Mesenchymal stem cell (in vitro differentiated cells and primary cell): Measurements from ENCODE around the gene NXPH4.

Source experiments
- DNase-seq: peaks from one replicate; pipeline ENCODE4 v3.0.0-alpha.2; 2013
- H2AFZ ChIP-seq: one replicate; pipeline ENCODE4 v1.6.1; 2013; ENCODE audit warnings: low read depth, mild to moderate bottlenecking, control low read depth, inconsistent platforms, low read length, moderate library complexity
- H2AK5ac ChIP-seq: 2 replicates; pipeline ENCODE4 v1.6.1; 2013; ENCODE audit warnings: low read length, moderate library complexity, mild to moderate bottlenecking, inconsistent platforms; ENCODE audit not compliant: severe bottlenecking
- H2BK120ac ChIP-seq: one replicate; pipeline ENCODE4 v1.6.1; 2013; ENCODE audit warnings: low read depth, mild to moderate bottlenecking, inconsistent platforms, low read length, moderate library complexity
- H2BK12ac ChIP-seq, 2 experiments: one replicate each; pipeline ENCODE4 v1.6.1; 2013; ENCODE audit warnings: inconsistent platforms in 2 of 2, low read length in 2 of 2, mild to moderate bottlenecking in 2 of 2, moderate library complexity in 2 of 2, control low read depth in 1 of 2
- H2BK15ac ChIP-seq: one replicate; pipeline ENCODE4 v1.6.1; 2013; ENCODE audit warnings: mild to moderate bottlenecking, low read depth, inconsistent platforms; ENCODE audit not compliant: poor library complexity, severe bottlenecking
- H2BK5ac ChIP-seq: 2 replicates; pipeline ENCODE4 v1.6.1; 2013; ENCODE audit warnings: low read depth, mild to moderate bottlenecking, low read length, control low read depth, inconsistent platforms; ENCODE audit not compliant: poor library complexity, severe bottlenecking
- H3K14ac ChIP-seq, 2 experiments: one replicate each; pipeline ENCODE4 v1.6.1; 2013; ENCODE audit warnings: inconsistent platforms in 2 of 2, low read length in 2 of 2, control low read depth in 1 of 2, mild to moderate bottlenecking in 1 of 2, moderate library complexity in 1 of 2
- H3K18ac ChIP-seq, 2 experiments: one replicate each; pipeline ENCODE4 v1.6.1; 2013; ENCODE audit warnings: inconsistent platforms in 2 of 2, low read length in 2 of 2, control low read depth in 1 of 2, low read depth in 1 of 2, mild to moderate bottlenecking in 1 of 2
- H3K23ac ChIP-seq, 2 experiments: one replicate each; pipeline ENCODE4 v1.6.1; 2013; ENCODE audit warnings: inconsistent platforms in 2 of 2, low read length in 2 of 2, mild to moderate bottlenecking in 2 of 2, moderate library complexity in 2 of 2, control low read depth in 1 of 2
- H3K27ac ChIP-seq: 2 replicates; pipeline ENCODE4 v1.5.1; 2013; ENCODE audit warnings: mild to moderate bottlenecking, moderate library complexity, low read length, control low read depth, inconsistent platforms; ENCODE audit not compliant: poor library complexity, severe bottlenecking
- H3K27me3 ChIP-seq, 2 experiments: 2 replicates each; pipeline versions ENCODE4 v1.6.1 to v1.7.0; 2013; ENCODE audit warnings: low read length in 2 of 2, mild to moderate bottlenecking in 2 of 2, moderate library complexity in 2 of 2, control low read depth in 1 of 2, inconsistent platforms in 1 of 2; ENCODE audit not compliant: control insufficient read depth in 1 of 2, insufficient read depth in 1 of 2
- H3K36me3 ChIP-seq, 2 experiments: 2 replicates each; pipeline versions ENCODE4 v1.6.1 to v1.7.0; 2013; ENCODE audit warnings: low read length in 2 of 2, control low read depth in 1 of 2, inconsistent platforms in 1 of 2, low read depth in 1 of 2, mild to moderate bottlenecking in 1 of 2; ENCODE audit not compliant: insufficient read depth in 2 of 2, control insufficient read depth in 1 of 2
- H3K4ac ChIP-seq, 2 experiments: one replicate each; pipeline ENCODE4 v1.6.1; 2013; ENCODE audit warnings: inconsistent platforms in 2 of 2, low read length in 2 of 2, mild to moderate bottlenecking in 2 of 2, moderate library complexity in 2 of 2, control low read depth in 1 of 2, low read depth in 1 of 2
- H3K4me1 ChIP-seq: 2 replicates; pipeline ENCODE4 v1.6.1; 2013; ENCODE audit warnings: low read depth, low read length, control low read depth; ENCODE audit not compliant: control insufficient read depth, insufficient read depth
- H3K4me2 ChIP-seq: 2 replicates; pipeline ENCODE4 v1.6.1; 2013; ENCODE audit warnings: low read length, mild to moderate bottlenecking, inconsistent platforms; ENCODE audit not compliant: poor library complexity, severe bottlenecking
- H3K4me3 ChIP-seq, 2 experiments: 2 replicates each; pipeline versions ENCODE4 v1.5.1 to v1.7.0; 2013; ENCODE audit warnings: low read length in 2 of 2, mild to moderate bottlenecking in 2 of 2, control low read depth in 1 of 2, low read depth in 1 of 2; ENCODE audit not compliant: insufficient read depth in 1 of 2
- H3K79me1 ChIP-seq: replicated peaks from 2 replicates; pipeline ENCODE4 v1.6.1; 2013; ENCODE audit warnings: mild to moderate bottlenecking, control low read depth, low read length, inconsistent platforms; ENCODE audit not compliant: poor library complexity, severe bottlenecking
- H3K9ac ChIP-seq: 2 replicates; pipeline ENCODE4 v1.7.0; 2013; ENCODE audit warnings: mild to moderate bottlenecking, low read length, moderate library complexity
- H3K9me3 ChIP-seq: 2 replicates; pipeline ENCODE4 v1.7.0; 2013; ENCODE audit warnings: mild to moderate bottlenecking, low read length; ENCODE audit not compliant: control insufficient read depth
- H4K8ac ChIP-seq: one replicate; pipeline ENCODE4 v1.6.1; 2013; ENCODE audit warnings: inconsistent platforms, mild to moderate bottlenecking, low read length, moderate library complexity
- H4K91ac ChIP-seq: one replicate; pipeline ENCODE4 v1.6.1; 2013; ENCODE audit warnings: mild to moderate bottlenecking, low read length, inconsistent platforms
- WGBS: methylation state at CpG from one replicate; pipeline ENCODE4 v1.1.7; 2013; ENCODE audit warnings: mixed read lengths; 5-methylcytosine and 5-hydroxymethylcytosine counted together

NXPH4 gene

DNA sequence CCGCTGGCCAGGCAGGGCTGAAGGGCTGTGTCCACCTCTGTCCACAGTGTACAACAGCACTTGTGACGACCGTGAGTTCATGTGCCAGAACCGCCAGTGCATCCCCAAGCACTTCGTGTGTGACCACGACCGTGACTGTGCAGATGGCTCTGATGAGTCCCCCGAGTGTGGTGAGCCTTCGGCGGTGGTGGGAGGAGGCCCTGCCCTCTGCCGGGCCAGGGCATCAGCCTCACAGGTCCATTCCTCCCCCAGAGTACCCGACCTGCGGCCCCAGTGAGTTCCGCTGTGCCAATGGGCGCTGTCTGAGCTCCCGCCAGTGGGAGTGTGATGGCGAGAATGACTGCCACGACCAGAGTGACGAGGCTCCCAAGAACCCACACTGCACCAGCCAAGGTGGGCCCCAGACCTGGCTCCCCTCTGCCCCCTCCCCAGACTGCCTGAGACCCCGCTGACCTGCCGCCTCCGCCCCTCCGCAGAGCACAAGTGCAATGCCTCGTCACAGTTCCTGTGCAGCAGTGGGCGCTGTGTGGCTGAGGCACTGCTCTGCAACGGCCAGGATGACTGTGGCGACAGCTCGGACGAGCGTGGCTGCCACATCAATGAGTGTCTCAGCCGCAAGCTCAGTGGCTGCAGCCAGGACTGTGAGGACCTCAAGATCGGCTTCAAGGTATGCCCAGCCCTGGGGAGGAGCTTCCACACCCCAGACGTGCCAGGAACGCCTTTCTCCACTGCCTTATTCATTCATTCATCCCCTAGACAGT is 20.8 kb upstream of the NXPH4 start:
- no peak overlapping the region for H3K23ac ChIP-seq
- H4K91ac ChIP-seq = no peak overlapping the region

GRCh38 chr12:57196439-57196838 is 20.2 kb upstream of the NXPH4 start:
- no peak overlapping the region for H2BK5ac ChIP-seq
- no peak overlapping the region for H3K4me2 ChIP-seq
- 89% methylated on average over 4 of the region's 4 CpGs for WGBS
- H3K4me1 ChIP-seq = no peaks in the 10 kb centered on the region
- H2BK120ac ChIP-seq = no peak overlapping the region
- H3K27me3 ChIP-seq = no peaks in the 10 kb centered on the region
- peaks cover 11% of the 10 kb centered on the region for H3K79me1 ChIP-seq
- no peak overlapping the region for H2AK5ac ChIP-seq
- no peak overlapping the region for H3K9ac ChIP-seq
- no peak overlapping the region for H3K27ac ChIP-seq
- no peak overlapping the region for H3K18ac ChIP-seq
- H3K36me3 ChIP-seq = peaks cover 100% of the 10 kb centered on the region in 2 experiments
- H2BK12ac ChIP-seq = no peak overlapping the region
- H2AFZ ChIP-seq = no peak overlapping the region
- H3K14ac ChIP-seq = no peak overlapping the region
- no peak overlapping the region for H4K91ac ChIP-seq
- no peak overlapping the region for H2BK15ac ChIP-seq
- no peak overlapping the region for H3K4ac ChIP-seq
- no peaks in the 10 kb centered on the region for H3K9me3 ChIP-seq
- no peak overlapping the region for H3K23ac ChIP-seq
- no peak for DNase-seq
- no peak overlapping the region for H4K8ac ChIP-seq
- H3K4me3 ChIP-seq = no peak overlapping the region

More for the DNA sequence above, 20.8 kb upstream of the NXPH4 start:
- Histone ChIP-seq H2BK120ac (no peak overlapping the region), H3K27ac (no peak overlapping the region), H3K36me3 (peaks cover 100% of the 10 kb centered on the region in 2 experiments), H2BK5ac (no peak overlapping the region), H3K4me2 (no peak overlapping the region), H3K79me1 (peaks cover 11% of the 10 kb centered on the region), H2BK15ac (no peak overlapping the region), H2AK5ac (no peak overlapping the region), H3K9me3 (no peaks in the 10 kb centered on the region), H3K4me1 (no peaks in the 10 kb centered on the region), H3K9ac (no peak overlapping the region), H2AFZ (no peak overlapping the region), H3K4me3 (no peak overlapping the region), H3K27me3 (no peaks in the 10 kb centered on the region), H3K18ac (no peak overlapping the region), H2BK12ac (no peak overlapping the region), H3K14ac (no peak overlapping the region), H4K8ac (no peak overlapping the region), H3K4ac (no peak overlapping the region)
- DNase-seq = no peak
- WGBS = 90% methylated on average over 30 of the region's 34 CpGs

DNA sequence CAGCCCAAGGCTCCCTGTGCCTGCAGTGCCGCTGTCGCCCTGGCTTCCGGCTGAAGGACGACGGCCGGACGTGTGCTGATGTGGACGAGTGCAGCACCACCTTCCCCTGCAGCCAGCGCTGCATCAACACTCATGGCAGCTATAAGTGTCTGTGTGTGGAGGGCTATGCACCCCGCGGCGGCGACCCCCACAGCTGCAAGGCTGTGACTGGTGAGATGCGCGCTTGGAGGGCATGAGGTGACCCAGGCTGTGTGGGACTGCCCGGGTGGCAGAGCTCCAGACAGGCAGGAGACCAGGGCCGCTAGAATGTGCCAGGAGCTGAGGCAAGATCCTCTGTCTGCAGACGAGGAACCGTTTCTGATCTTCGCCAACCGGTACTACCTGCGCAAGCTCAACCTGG is 19.6 kb upstream of the NXPH4 start:
- Histone ChIP-seq H3K27ac (no peak overlapping the region), H3K9ac (no peak overlapping the region), H3K4me1 (no peaks in the 10 kb centered on the region), H3K9me3 (no peaks in the 10 kb centered on the region), H2BK15ac (no peak overlapping the region), H2AFZ (no peak overlapping the region), H3K4ac (no peak overlapping the region), H2BK120ac (no peak overlapping the region), H2AK5ac (no peak overlapping the region), H3K27me3 (no peaks in the 10 kb centered on the region), H2BK12ac (no peak overlapping the region), H3K4me2 (no peak overlapping the region), H3K14ac (no peak overlapping the region), H4K91ac (no peak overlapping the region), H3K18ac (no peak overlapping the region), H3K79me1 (peaks cover 14% of the 10 kb centered on the region), H3K23ac (no peak overlapping the region), H4K8ac (no peak overlapping the region), H3K36me3 (peaks cover 100% of the 10 kb centered on the region in 2 experiments), H2BK5ac (no peak overlapping the region), H3K4me3 (no peak overlapping the region)
- DNase-seq = no peak
- 95% methylated on average over 22 of the region's 22 CpGs for WGBS

GRCh38 chr12:57198329-57198728 is 18.3 kb upstream of the NXPH4 start:
- WGBS = 98% methylated on average over 17 of the region's 17 CpGs
- no peak for DNase-seq
- Histone ChIP-seq H4K8ac (no peak overlapping the region), H3K36me3 (peaks cover 99 to 100% of the 10 kb centered on the region in 2 experiments), H2BK12ac (no peak overlapping the region), H2AFZ (no peak overlapping the region), H3K27me3 (no peaks in the 10 kb centered on the region), H3K4me1 (no peaks in the 10 kb centered on the region), H2BK120ac (no peak overlapping the region), H3K18ac (no peak overlapping the region), H2BK5ac (no peak overlapping the region), H4K91ac (no peak overlapping the region), H3K14ac (no peak overlapping the region), H3K4me3 (no peak overlapping the region), H3K4me2 (no peak overlapping the region), H3K27ac (no peak overlapping the region), H3K79me1 (peaks cover 11% of the 10 kb centered on the region), H2AK5ac (no peak overlapping the region), H3K9me3 (no peaks in the 10 kb centered on the region), H3K23ac (no peak overlapping the region), H3K4ac (no peak overlapping the region), H3K9ac (no peak overlapping the region), H2BK15ac (no peak overlapping the region)
